Caco-2 (cell line): ENCODE data around the gene SPDYE3. TPM values are rescaled to one million over a fixed set of nuclear protein-coding genes. Genes with fewer than 3 reads are reported as not detected.

Experiments used
- BruUV-seq: library from RNA; stranded (reverse); fragments of 400-500 nt; replicated peaks from 2 replicates; lab custom pipeline; 2021; lab: Mats Ljungman, UMichigan
- CTCF ChIA-PET: fragments of 300-600 bp; sonication (Branson Sonifier 250); formaldehyde crosslinking; loops from one replicate; lab custom pipeline; 2022; ENCODE audit warnings: antibody characterized with exemption; lab: Charles Lee
- POLR2A ChIA-PET: fragments of 300-600 bp; sonication (Branson Sonifier 250); formaldehyde crosslinking; loops from one replicate; lab custom pipeline; 2022; ENCODE audit warnings: antibody characterized with exemption; lab: Charles Lee
- DNase-seq, 2 experiments: peaks; one replicate each; pipeline versions ENCODE4 v3.0.0 to v3.0.0-alpha.2; 2020 to 2022
- H3K27me3 ChIP-seq: replicated peaks from 2 replicates; pipeline ENCODE4 v1.6.0; 2011; ENCODE audit warnings: low read length; ENCODE audit not compliant: control insufficient read depth, insufficient read depth
- H3K36me3 ChIP-seq: 2 replicates; pipeline ENCODE4 v1.5.1; 2011; ENCODE audit warnings: low read length; ENCODE audit not compliant: control insufficient read depth, insufficient read depth
- H3K4me1 ChIP-seq: fragments of 250-450 bp; sonication (Bioruptor Pico); 2 replicates; pipeline ENCODE4 v1.5.1; 2020; ENCODE audit warnings: mild to moderate bottlenecking
- H3K4me3 ChIP-seq: 2 replicates; pipeline ENCODE4 v1.5.1; 2011; ENCODE audit warnings: low read depth, mild to moderate bottlenecking, control low read depth, low read length
- H3K9me3 ChIP-seq: fragments of 250-450 bp; sonication (Bioruptor Pico); 2 replicates; pipeline ENCODE4 v1.5.1; 2020; ENCODE audit warnings: mild to moderate bottlenecking, moderate library complexity
- H3K27ac Mint-ChIP-seq: one replicate; pipeline ENCODE4 v1.8.0; 2022; ENCODE audit warnings: mixed read lengths; ENCODE audit not compliant: unreplicated experiment
- H3K27me3 Mint-ChIP-seq: one replicate; pipeline ENCODE4 v1.8.0; 2022; ENCODE audit warnings: mixed read lengths; ENCODE audit not compliant: insufficient read depth, unreplicated experiment
- H3K36me3 Mint-ChIP-seq: one replicate; pipeline ENCODE4 v1.8.0; 2022; ENCODE audit warnings: mild to moderate bottlenecking, mixed read lengths; ENCODE audit not compliant: insufficient read depth, unreplicated experiment
- H3K4me1 Mint-ChIP-seq: one replicate; pipeline ENCODE4 v1.8.0; 2022; ENCODE audit warnings: low read depth, mixed read lengths; ENCODE audit not compliant: unreplicated experiment
- H3K4me3 Mint-ChIP-seq: one replicate; pipeline ENCODE4 v1.8.0; 2022; ENCODE audit warnings: mild to moderate bottlenecking, moderate library complexity, mixed read lengths; ENCODE audit not compliant: unreplicated experiment
- H3K9me3 Mint-ChIP-seq: one replicate; pipeline ENCODE4 v1.8.0; 2022; ENCODE audit warnings: mixed read lengths; ENCODE audit not compliant: unreplicated experiment
- CTCF ChIP-seq, 2 experiments: fragments of 200-600 bp in 1 of 2; IDR thresholded peaks; 1 replicate in 1 of 2; 2 replicates in 1 of 2; pipeline versions ENCODE4 v1.5.1 to v1.8.0; 2011 to 2022; ENCODE audit warnings: antibody characterized with exemption in 1 of 2, control low read depth in 1 of 2, inconsistent platforms in 1 of 2, low read depth in 1 of 2, low read length in 1 of 2, mild to moderate bottlenecking in 1 of 2, moderate library complexity in 1 of 2; ENCODE audit not compliant: insufficient read depth in 1 of 2, severe bottlenecking in 1 of 2, unreplicated experiment in 1 of 2
- intact Hi-C: fragments of 100-400 bp; cut with micrococcal nuclease; formaldehyde crosslinking; loops from one replicate; pipeline ENCODE4 v1.10.0; 2022; ENCODE audit not compliant: unreplicated experiment
- total RNA-seq: library from RNA; stranded (reverse); gene quantifications from 2 replicates; pipeline ENCODE4 v1.2.3, GENCODE V29; 2022

The SPDYE3 gene
- total RNA-seq, 1 experiment from 2014 or later = not detected

- intact Hi-C loops = no loop called here
- TF ChIP-seq CTCF (IDR thresholded peaks at IDR 0.05; ENCODE audit: insufficient read depth in 1 of 2, low read depth in 1 of 2, low read length in 1 of 2, severe bottlenecking in 1 of 2, unreplicated experiment in 1 of 2) = no peak
- Mint-ChIP-seq H3K36me3 (peaks cover 93% of the 10 kb centered on the region), H3K27me3 (no peaks in the 10 kb centered on the region), H3K4me3 (no peak overlapping the region), H3K4me1 (no peaks in the 10 kb centered on the region), H3K9me3 (no peaks in the 10 kb centered on the region), H3K27ac (no peak overlapping the region)
- Histone ChIP-seq H3K27me3 (no peaks in the 10 kb centered on the region), H3K9me3 (no peaks in the 10 kb centered on the region), H3K4me3 (no peak overlapping the region), H3K4me1 (no peaks in the 10 kb centered on the region), H3K36me3 (peaks cover 4% of the 10 kb centered on the region; the same call in 1 of the 2 replicates)
- CTCF ChIA-PET = no interaction called here
- POLR2A ChIA-PET = no interaction called here
- DNase-seq = no peak
- BruUV-seq = no TSS peak
Observed at GRCh38 chr7:100357131-100357561, 49.6 kb downstream of the SPDYE3 start.

GRCh38 chr7:100358027-100358856 is 50.7 kb downstream of the SPDYE3 start, which contains the start of gene PILRB:
PILRB (plus strand) TSS chr7:100358117; CDS start chr7:100358303, 186 bp downstream.
- Histone ChIP-seq H3K9me3 (no peaks in the 10 kb centered on the region), H3K4me3 (no peak within 1 kb of the TSS), H3K36me3 (peaks cover 4% of the 10 kb centered on the region; the same call in 1 of the 2 replicates), H3K4me1 (no peaks in the 10 kb centered on the region), H3K27me3 (no peaks in the 10 kb centered on the region)
- TF ChIP-seq CTCF (IDR thresholded peaks at IDR 0.05; ENCODE audit: insufficient read depth in 1 of 2, low read depth in 1 of 2, low read length in 1 of 2, severe bottlenecking in 1 of 2, unreplicated experiment in 1 of 2) = no peak
- intact Hi-C loops = no loop called here
- Mint-ChIP-seq H3K4me1 (no peaks in the 10 kb centered on the region), H3K36me3 (peaks cover 92% of the 10 kb centered on the region), H3K4me3 (no peak within 1 kb of the TSS), H3K27me3 (no peaks in the 10 kb centered on the region), H3K9me3 (no peaks in the 10 kb centered on the region), H3K27ac (no peak within 1 kb of the TSS)
- ChIA-PET CTCF (interaction anchor here (0.6 to 0.7 kb wide), 2 partner anchors 70 to 1939 kb away, joined by 3 to 4 read pairs; partner anchors contain the start of gene ZCWPW1), POLR2A (no interaction called here)
- BruUV-seq = no TSS peak
- DNase-seq = no peak

- intact Hi-C loops = no loop called here
- CTCF ChIA-PET = interaction anchor here (0.6 to 0.7 kb wide), 2 partner anchors 69 to 1940 kb away, joined by 3 to 4 read pairs; partner anchors contain the start of gene ZCWPW1
- no peak overlapping the region for H3K4me3 ChIP-seq
- no peaks in the 10 kb centered on the region for H3K9me3 Mint-ChIP-seq
- H3K27me3 Mint-ChIP-seq = no peaks in the 10 kb centered on the region
- no peak for TF ChIP-seq CTCF (IDR thresholded peaks at IDR 0.05; ENCODE audit: insufficient read depth in 1 of 2, low read depth in 1 of 2, low read length in 1 of 2, severe bottlenecking in 1 of 2, unreplicated experiment in 1 of 2)
- H3K27me3 ChIP-seq = no peaks in the 10 kb centered on the region
- H3K4me1 ChIP-seq = no peaks in the 10 kb centered on the region
- H3K9me3 ChIP-seq = no peaks in the 10 kb centered on the region
- POLR2A ChIA-PET = no interaction called here
- no TSS peak for BruUV-seq
- peaks cover 4% of the 10 kb centered on the region; the same call in 1 of the 2 replicates for H3K36me3 ChIP-seq
- H3K4me3 Mint-ChIP-seq = no peak overlapping the region
- no peak for DNase-seq
- H3K36me3 Mint-ChIP-seq = peaks cover 90% of the 10 kb centered on the region
- no peak overlapping the region for H3K27ac Mint-ChIP-seq
- no peaks in the 10 kb centered on the region for H3K4me1 Mint-ChIP-seq
Observed at GRCh38 chr7:100358857-100359212, 51.3 kb downstream of the SPDYE3 start.
